Brain microvascular endothelial cell (primary cell): Measurements from ENCODE around the gene ADH1B.
"Not testable (repeated sequence)": the region's sequence is repeated elsewhere in the genome, so short reads cannot be mapped to it uniquely, and the experiment has no call there.

Source experiments
- DNase-seq: peaks from one replicate; pipeline ENCODE4 v3.0.0-alpha.2; 2020
- H3K27ac ChIP-seq: fragments of 250-450 bp; sonication (Bioruptor Pico); 2 replicates; pipeline ENCODE4 v1.5.1; 2020; ENCODE audit warnings: mild to moderate bottlenecking, moderate library complexity
- H3K27me3 ChIP-seq: fragments of 250-450 bp; sonication (Bioruptor Pico); replicated peaks from 2 replicates; pipeline ENCODE4 v1.5.1; 2020; ENCODE audit warnings: mild to moderate bottlenecking
- H3K36me3 ChIP-seq: fragments of 250-450 bp; sonication (Bioruptor Pico); replicated peaks from 2 replicates; pipeline ENCODE4 v1.5.1; 2020; ENCODE audit warnings: mild to moderate bottlenecking
- H3K4me3 ChIP-seq: 2 replicates; pipeline ENCODE4 v1.5.1; 2011; ENCODE audit warnings: low read depth, mild to moderate bottlenecking, control low read depth, low read length, moderate library complexity
- in situ Hi-C: cut with HindIII; loops from 2 replicates; pipeline ENCODE4 v1.10.0; 2017; ENCODE audit warnings: low sequenced_read_pairs, low pct_ligation_motif_present
- TF ChIP-seq, protein P1 (sequence below): IDR thresholded peaks from 2 replicates; pipeline ENCODE4 v1.5.1; 2011; ENCODE audit warnings: low read depth, mild to moderate bottlenecking, moderate library complexity, low read length, control low read depth, inconsistent platforms; ENCODE audit errors: missing control alignments

ADH1B gene

DNA sequence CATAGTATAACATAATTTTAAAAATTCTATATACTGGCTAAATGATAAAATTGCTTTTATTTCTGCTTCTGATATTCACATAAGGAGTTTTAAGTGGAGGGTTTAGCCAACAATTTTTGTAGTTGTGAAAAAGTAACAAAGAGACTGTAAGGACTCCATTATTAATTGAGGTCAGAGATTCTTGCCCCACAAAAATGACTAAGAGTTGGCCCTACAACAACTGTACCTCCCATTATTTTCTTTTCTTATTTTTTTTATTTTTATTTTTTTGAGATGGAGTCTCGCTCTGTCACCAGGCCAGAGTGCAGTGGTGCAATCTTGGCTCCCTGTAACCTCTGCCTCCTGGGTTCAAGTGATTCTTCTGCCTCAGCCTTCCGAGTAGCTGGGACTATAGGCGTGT, 9.4 kb upstream of the ADH1B start:
- no peak overlapping the region for H3K4me3 ChIP-seq
- no peaks in the 10 kb centered on the region for H3K27me3 ChIP-seq
- no peak for DNase-seq
- no peaks in the 10 kb centered on the region for H3K36me3 ChIP-seq
- in situ Hi-C loops, result no loop called here
- TF ChIP-seq, protein P1, sequence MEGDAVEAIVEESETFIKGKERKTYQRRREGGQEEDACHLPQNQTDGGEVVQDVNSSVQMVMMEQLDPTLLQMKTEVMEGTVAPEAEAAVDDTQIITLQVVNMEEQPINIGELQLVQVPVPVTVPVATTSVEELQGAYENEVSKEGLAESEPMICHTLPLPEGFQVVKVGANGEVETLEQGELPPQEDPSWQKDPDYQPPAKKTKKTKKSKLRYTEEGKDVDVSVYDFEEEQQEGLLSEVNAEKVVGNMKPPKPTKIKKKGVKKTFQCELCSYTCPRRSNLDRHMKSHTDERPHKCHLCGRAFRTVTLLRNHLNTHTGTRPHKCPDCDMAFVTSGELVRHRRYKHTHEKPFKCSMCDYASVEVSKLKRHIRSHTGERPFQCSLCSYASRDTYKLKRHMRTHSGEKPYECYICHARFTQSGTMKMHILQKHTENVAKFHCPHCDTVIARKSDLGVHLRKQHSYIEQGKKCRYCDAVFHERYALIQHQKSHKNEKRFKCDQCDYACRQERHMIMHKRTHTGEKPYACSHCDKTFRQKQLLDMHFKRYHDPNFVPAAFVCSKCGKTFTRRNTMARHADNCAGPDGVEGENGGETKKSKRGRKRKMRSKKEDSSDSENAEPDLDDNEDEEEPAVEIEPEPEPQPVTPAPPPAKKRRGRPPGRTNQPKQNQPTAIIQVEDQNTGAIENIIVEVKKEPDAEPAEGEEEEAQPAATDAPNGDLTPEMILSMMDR, result no peak
- H3K27ac ChIP-seq, result no peak overlapping the region

DNA sequence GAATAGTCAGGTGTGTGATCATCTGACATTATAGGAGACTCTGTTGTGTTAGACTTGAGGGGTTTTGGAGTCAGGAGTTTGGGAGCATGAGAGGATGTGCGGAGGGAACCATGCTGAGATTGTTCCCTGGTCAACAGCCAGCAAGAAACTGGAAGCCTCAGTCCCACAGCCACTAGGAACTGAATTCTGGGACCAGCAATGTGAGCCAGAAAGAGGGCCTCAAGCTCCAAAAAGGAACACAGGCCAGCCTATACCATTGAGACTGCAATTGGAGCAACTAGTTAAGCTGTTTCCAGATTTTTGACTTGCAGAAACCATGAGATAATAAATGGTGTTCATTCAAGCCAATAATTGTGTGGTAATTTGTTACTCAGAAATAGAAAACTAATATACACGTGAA, 8.7 kb upstream of the ADH1B start:
- Histone ChIP-seq H3K4me3 (no peak overlapping the region), H3K27ac (no peak overlapping the region), H3K27me3 (no peaks in the 10 kb centered on the region), H3K36me3 (no peaks in the 10 kb centered on the region)
- no peak for DNase-seq
- TF ChIP-seq, protein P1, result no peak
- in situ Hi-C loops, result no loop called here

DNA sequence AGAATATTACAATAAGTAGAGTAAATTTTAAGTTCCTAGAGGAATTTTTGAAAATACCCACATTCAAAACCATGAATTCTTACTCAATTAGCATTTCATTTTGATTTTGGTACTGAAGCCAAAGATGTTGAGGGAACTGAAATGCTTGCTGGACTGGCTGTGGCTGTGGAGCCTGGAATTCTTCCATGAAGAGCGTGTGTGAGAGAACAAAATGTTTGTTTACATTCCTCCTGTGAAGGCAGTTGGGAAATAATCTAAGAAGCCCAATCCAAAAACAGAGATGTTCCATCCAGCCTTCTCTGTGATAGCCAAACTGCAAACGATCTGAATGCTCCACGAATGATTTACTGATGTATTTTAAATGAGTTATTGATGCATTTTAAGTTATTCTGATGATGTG, 3.8 kb upstream of the ADH1B start:
- TF ChIP-seq, protein P1, result no peak
- in situ Hi-C loops, result no loop called here
- H3K36me3 ChIP-seq, result no peaks in the 10 kb centered on the region
- H3K27me3 ChIP-seq, result no peaks in the 10 kb centered on the region
- H3K4me3 ChIP-seq, result no peak overlapping the region
- DNase-seq, result peak; percentile 6
- H3K27ac ChIP-seq, result no peak overlapping the region

DNA sequence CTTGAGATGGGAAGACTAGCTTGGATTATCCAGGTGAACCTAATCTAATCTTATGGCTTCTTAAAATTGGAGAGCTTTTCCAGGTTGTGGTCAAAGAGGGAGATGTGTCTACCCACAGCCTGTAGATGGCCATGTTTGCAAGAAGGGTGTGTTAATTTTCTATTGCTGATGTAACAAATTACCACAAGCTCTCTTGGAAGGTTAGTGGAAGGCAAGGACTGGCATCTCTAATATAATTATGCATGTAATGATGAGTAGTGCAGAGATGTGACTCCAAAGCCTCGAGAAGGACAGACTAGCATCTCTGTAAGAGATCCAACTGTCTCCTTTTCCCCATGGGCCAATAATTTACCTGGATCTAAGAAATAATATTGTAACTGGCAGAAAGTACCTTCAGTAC, 3.2 kb upstream of the ADH1B start:
- Histone ChIP-seq H3K27me3 (no peaks in the 10 kb centered on the region), H3K4me3 (no peak overlapping the region), H3K36me3 (no peaks in the 10 kb centered on the region), H3K27ac (no peak overlapping the region)
- TF ChIP-seq, protein P1, result no peak
- in situ Hi-C loops, result no loop called here
- DNase-seq, result no peak

DNA sequence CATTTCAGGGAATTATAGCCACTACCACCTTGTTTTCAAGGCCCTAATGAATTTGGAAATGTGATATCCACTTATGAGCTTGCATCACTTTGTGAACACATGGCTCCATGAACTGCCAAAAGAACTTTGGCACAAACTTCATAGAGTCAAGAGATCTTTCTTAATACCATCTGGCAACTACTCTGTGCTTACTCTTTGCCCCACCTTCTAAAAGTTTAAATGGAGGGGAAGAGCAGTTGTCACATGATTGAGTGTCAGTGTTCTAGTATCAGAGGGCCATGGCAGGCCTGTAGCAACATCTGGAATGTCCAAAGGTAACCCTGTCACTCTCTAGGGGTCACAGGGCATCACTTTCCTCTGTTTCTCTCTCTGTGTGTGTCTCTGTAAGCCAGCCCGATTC, 2.6 kb upstream of the ADH1B start:
- no peaks in the 10 kb centered on the region for H3K36me3 ChIP-seq
- no peak overlapping the region for H3K4me3 ChIP-seq
- no peak overlapping the region for H3K27ac ChIP-seq
- TF ChIP-seq, protein P1, result no peak
- no peak for DNase-seq
- H3K27me3 ChIP-seq, result no peaks in the 10 kb centered on the region
- in situ Hi-C loops, result no loop called here

DNA sequence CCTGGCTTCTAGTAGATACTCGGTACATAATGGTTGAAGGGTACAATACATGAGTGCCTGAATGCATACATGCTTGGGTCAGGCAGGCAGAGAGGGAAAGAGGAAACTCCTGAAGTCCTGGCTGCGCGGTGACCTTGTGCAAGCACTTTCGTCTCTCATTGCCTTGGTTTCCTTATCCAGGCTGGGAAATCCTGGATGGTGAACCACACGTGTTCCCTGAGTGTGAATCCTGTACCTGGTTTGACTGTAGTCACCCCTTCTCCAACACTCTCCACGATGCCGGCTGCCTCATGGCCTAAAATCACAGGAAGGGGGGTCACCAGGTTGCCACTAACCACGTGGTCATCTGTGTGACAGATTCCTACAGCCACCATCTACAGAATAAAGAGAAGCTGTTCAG, 3.4 kb downstream of the ADH1B start:
- DNase-seq, H3K27me3 ChIP-seq, H3K4me3 ChIP-seq, in situ Hi-C loops, H3K27ac ChIP-seq, H3K36me3 ChIP-seq: not testable (repeated sequence)

DNA sequence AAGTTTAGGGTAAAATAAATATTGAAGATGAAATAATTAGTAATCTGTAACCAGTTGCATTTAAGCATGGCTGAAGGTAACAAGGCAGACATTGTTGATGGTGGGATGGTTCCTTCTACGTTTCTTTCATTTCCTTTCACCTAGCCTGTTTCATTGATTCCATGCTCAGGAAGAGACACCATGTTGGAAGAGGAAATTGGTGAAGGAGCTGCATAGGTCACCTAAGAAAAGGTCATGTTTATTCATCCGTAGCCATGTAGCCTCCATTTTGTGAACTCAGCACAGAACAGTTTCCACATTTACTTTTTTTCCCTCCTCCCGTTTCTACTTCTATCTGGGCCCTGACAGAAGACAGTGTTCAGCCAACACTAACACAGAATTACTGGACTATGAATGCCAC, 3.8 kb downstream of the ADH1B start:
- TF ChIP-seq, protein P1, result no peak
- H3K27me3 ChIP-seq, result no peaks in the 10 kb centered on the region
- H3K4me3 ChIP-seq, result no peak overlapping the region
- no peaks in the 10 kb centered on the region for H3K36me3 ChIP-seq
- no peak overlapping the region for H3K27ac ChIP-seq
- DNase-seq, result no peak
- in situ Hi-C loops, result no loop called here
